Neural progenitor cell (in vitro differentiated cells): ENCODE results near the gene PRR12.

Experiments
- EZH2 ChIP-seq: fragments of 200-600 bp; sonication (generic); IDR thresholded peaks from 2 replicates; pipeline ENCODE4 v1.6.1; 2017; ENCODE audit warnings: antibody characterized with exemption, mild to moderate bottlenecking, moderate library complexity
- TF ChIP-seq, protein P1 (sequence below): fragments of 200-600 bp; sonication (generic); IDR thresholded peaks from 2 replicates; pipeline ENCODE4 v1.5.1; 2017; ENCODE audit warnings: antibody characterized with exemption, mild to moderate bottlenecking

DNA sequence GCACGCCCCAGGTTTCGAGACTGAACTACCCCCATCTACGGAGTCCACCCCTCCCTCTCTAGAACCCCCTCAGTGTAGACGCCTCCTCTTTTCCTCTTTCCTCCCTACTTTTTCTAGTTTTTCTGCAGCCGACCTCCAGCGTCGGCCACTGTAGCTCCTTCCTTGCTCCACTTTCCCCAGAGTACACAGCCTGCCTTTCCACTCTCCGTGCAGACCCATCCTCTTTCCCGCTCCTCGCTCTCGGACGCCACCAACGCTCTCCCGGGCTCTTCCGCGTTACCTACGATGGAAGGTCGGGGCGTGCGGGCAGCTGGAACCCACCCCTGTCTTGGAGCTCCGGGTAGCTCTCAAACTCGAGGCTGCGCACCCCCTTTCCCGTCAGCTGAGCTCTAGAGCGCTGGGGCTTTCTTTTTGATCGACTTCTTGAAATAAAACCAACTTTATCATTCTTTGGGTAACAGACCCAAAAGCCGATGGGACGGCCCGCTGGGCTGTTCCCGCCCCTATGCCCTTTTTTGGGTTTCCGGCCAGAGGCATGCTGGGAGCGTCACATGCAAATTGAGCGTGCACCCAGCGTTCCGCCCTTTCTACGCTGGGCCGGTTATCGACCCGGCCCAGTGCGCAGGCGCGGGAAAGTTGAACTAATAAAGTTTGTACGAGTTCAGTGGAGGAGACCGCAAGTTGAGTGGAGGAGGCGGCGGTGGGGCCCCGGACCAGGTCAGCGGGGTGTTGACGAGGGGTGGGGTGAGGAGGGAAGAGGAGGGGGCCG lies 74.6 kb downstream of the PRR12 start, which contains the start of the genes BCL2L12 and IRF3:
- TF ChIP-seq, protein P1, sequence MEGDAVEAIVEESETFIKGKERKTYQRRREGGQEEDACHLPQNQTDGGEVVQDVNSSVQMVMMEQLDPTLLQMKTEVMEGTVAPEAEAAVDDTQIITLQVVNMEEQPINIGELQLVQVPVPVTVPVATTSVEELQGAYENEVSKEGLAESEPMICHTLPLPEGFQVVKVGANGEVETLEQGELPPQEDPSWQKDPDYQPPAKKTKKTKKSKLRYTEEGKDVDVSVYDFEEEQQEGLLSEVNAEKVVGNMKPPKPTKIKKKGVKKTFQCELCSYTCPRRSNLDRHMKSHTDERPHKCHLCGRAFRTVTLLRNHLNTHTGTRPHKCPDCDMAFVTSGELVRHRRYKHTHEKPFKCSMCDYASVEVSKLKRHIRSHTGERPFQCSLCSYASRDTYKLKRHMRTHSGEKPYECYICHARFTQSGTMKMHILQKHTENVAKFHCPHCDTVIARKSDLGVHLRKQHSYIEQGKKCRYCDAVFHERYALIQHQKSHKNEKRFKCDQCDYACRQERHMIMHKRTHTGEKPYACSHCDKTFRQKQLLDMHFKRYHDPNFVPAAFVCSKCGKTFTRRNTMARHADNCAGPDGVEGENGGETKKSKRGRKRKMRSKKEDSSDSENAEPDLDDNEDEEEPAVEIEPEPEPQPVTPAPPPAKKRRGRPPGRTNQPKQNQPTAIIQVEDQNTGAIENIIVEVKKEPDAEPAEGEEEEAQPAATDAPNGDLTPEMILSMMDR = no peak
- no peak for TF ChIP-seq EZH2
